WERI-Rb-1 (cell line): ENCODE data around the gene FBXW8.

Experiments used
- DNase-seq: peaks from one replicate; pipeline ENCODE4 v3.0.0-alpha.2; 2020
- H3K27ac ChIP-seq: fragments of 250-450 bp; sonication (Bioruptor Pico); 2 replicates; pipeline ENCODE4 v1.5.1; 2020; ENCODE audit warnings: mild to moderate bottlenecking, moderate library complexity
- H3K27me3 ChIP-seq: fragments of 250-450 bp; sonication (Bioruptor Pico); 2 replicates; pipeline ENCODE4 v1.5.1; 2021; ENCODE audit warnings: mild to moderate bottlenecking, low read depth, moderate library complexity; ENCODE audit not compliant: insufficient read depth, severe bottlenecking
- H3K36me3 ChIP-seq: fragments of 250-450 bp; sonication (Bioruptor Pico); 2 replicates; pipeline ENCODE4 v1.5.1; 2020; ENCODE audit warnings: mild to moderate bottlenecking, moderate library complexity
- H3K4me3 ChIP-seq: 2 replicates; pipeline ENCODE4 v1.5.1; 2011; ENCODE audit warnings: low read depth, mild to moderate bottlenecking, control low read depth, low read length
- H3K9me3 ChIP-seq: fragments of 250-450 bp; sonication (Bioruptor Pico); 2 replicates; pipeline ENCODE4 v1.5.1; 2021; ENCODE audit warnings: mild to moderate bottlenecking, moderate library complexity; ENCODE audit not compliant: severe bottlenecking
- TF ChIP-seq, protein P1 (sequence below): IDR thresholded peaks from 2 replicates; pipeline ENCODE4 v1.5.1; 2011; ENCODE audit warnings: low read depth, mild to moderate bottlenecking, control low read depth, inconsistent platforms, low read length

FBXW8 gene

DNA sequence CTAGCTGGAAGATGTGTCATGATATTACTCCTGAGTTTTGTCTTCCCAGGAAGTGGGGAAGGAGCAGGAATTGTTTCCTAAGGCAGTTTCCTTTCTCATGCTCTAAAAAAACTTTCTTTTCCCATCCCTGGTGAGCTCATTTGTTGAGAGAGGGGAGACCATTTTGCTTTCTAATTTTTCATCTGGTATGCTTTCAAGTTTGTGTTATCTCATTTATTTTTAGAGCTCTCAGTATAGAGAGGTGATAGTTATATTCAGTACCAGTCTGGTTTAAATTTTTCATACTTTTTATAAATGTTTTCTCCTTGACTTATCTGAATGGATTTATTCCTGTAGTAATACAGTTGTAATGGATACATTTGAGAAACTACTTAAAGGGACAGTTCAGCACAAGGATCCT, 79.6 kb downstream of the FBXW8 start:
- TF ChIP-seq, protein P1, sequence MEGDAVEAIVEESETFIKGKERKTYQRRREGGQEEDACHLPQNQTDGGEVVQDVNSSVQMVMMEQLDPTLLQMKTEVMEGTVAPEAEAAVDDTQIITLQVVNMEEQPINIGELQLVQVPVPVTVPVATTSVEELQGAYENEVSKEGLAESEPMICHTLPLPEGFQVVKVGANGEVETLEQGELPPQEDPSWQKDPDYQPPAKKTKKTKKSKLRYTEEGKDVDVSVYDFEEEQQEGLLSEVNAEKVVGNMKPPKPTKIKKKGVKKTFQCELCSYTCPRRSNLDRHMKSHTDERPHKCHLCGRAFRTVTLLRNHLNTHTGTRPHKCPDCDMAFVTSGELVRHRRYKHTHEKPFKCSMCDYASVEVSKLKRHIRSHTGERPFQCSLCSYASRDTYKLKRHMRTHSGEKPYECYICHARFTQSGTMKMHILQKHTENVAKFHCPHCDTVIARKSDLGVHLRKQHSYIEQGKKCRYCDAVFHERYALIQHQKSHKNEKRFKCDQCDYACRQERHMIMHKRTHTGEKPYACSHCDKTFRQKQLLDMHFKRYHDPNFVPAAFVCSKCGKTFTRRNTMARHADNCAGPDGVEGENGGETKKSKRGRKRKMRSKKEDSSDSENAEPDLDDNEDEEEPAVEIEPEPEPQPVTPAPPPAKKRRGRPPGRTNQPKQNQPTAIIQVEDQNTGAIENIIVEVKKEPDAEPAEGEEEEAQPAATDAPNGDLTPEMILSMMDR = no peak
- no peaks in the 10 kb centered on the region for H3K27me3 ChIP-seq
- H3K36me3 ChIP-seq = peaks cover 15% of the 10 kb centered on the region
- no peaks in the 10 kb centered on the region for H3K9me3 ChIP-seq
- no peak overlapping the region for H3K4me3 ChIP-seq
- DNase-seq = no peak
- H3K27ac ChIP-seq = no peak overlapping the region

DNA sequence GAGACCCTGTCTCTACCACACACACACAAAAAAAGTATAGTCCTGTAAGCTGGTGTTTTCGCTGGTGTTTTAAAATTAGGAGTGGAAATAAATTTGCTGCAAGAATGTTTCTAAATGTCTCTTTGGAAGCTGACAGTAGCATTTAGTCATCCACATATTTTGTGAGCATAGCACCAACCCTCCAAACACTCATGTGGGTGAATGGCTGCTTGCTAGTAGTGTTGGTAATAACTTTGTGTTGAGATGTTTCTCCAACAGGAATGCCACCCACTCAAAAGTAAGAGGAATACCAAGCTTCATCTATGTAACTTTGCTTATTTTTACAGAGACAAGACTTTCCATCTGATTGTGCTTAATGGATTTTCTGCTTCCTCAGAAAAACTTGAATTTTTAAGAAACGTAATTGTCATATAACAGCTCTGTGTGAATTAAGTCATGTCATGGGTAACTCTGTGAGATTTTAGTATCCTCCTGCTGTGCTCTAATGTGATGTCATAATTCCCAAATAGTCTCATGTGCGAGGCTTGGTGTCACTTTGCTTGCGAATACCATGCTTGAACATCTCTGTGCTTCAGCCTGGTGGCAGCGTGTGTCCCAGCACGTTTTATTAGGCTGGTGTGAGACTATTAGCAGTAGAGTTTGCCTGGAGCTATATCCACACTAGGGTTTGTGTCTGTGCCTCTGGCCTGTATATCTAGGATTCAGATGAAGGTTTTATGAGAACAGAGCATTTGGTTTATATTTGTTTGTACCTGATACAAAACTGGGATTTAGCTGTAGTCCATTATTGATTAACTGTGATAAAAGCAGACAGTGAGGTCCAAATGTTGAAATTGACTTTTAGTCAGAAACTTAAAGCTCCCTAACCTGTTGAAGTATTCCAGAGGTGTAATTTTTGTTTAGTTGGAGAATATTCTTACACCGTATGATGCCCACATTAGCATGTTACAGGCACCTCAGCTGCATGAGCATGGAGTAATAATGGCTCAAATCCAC, 80.5 kb downstream of the FBXW8 start:
- H3K4me3 ChIP-seq = no peak overlapping the region
- peaks cover 15% of the 10 kb centered on the region for H3K36me3 ChIP-seq
- H3K27me3 ChIP-seq = no peaks in the 10 kb centered on the region
- no peaks in the 10 kb centered on the region for H3K9me3 ChIP-seq
- no peak for DNase-seq
- TF ChIP-seq, protein P1 = no peak
- no peak overlapping the region for H3K27ac ChIP-seq

DNA sequence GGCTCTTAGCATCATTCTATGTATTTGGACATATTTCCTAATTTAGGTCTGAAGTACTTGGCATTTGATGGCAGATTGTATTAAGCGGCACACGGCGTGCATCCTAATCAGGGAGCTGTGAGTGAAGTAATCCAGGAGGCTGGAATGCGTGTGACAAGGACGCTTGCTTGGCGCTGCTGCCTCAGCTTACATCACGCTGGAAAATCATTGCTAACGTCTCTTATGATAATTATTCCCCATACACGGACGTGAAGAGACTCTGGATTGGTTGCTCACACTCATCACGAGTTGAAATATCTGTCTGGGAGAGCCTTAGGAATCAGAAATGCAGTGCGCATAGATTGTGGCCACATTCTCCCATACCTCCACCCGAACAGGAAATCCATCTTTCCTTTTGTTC, 85.3 kb downstream of the FBXW8 start:
- no peak for DNase-seq
- TF ChIP-seq, protein P1 = no peak

DNA sequence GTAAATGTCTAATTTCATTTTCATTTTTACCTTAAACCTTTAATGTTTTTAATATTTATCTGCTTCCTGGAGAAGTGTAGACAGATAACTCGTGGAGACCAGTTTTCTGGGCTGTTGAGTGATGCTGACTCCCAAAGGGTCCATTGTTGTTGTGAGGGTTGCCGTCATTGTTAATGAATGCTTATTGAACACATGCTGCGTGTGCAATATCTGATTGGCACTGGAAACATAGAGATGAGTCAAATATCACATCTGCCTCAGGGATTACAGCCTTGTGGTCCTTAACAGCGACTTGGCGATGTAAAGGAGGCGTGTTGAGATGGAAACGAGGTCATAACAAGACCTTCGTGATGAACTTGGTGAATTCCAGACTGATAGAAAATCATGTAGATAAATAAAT, 85.9 kb downstream of the FBXW8 start:
- Histone ChIP-seq H3K27ac (no peak overlapping the region), H3K27me3 (no peaks in the 10 kb centered on the region), H3K4me3 (no peak overlapping the region), H3K36me3 (no peaks in the 10 kb centered on the region; the same call in 1 of the 2 replicates), H3K9me3 (no peaks in the 10 kb centered on the region)
- DNase-seq = no peak
- TF ChIP-seq, protein P1 = no peak

More for the DNA sequence above, 85.3 kb downstream of the FBXW8 start:
- Histone ChIP-seq H3K27me3 (no peaks in the 10 kb centered on the region), H3K9me3 (no peaks in the 10 kb centered on the region), H3K27ac (no peak overlapping the region), H3K4me3 (no peak overlapping the region), H3K36me3 (no peaks in the 10 kb centered on the region; the same call in 1 of the 2 replicates)

DNA sequence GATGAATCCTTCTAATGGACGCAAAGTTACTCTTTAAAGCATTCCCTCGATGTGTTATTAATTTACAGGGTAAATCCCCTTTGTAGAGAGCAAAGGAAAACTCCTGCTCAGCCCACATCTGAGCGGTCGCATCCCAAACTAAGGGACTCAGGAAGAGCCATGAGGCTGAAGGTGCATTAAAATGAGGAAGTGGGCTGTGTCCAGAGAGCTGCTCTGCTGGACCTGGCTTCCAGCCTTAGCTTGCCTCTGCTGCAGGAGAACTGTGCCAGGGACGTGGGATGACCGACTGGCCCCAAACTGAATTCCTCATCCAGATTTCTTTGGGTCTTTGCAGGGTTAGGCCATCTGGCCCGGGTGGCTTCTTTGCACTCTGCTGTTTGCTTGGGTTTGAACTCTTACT, 88.3 kb downstream of the FBXW8 start:
- TF ChIP-seq, protein P1 = no peak
- no peak for DNase-seq
- Histone ChIP-seq H3K9me3 (no peaks in the 10 kb centered on the region), H3K27me3 (no peaks in the 10 kb centered on the region), H3K27ac (no peak overlapping the region), H3K36me3 (no peaks in the 10 kb centered on the region; the same call in 1 of the 2 replicates), H3K4me3 (no peak overlapping the region)
